Endothelial cell of umbilical vein (primary cell): ENCODE data around the gene LRRC71. TPM values are rescaled to one million over a fixed set of nuclear protein-coding genes. Genes with fewer than 3 reads are reported as not detected.

Source experiments
- BruUV-seq: library from RNA; stranded (reverse); fragments of 400-500 nt; replicated peaks from 2 replicates; lab custom pipeline; 2021; lab: Mats Ljungman, UMichigan
- CTCF ChIA-PET: fragments of 300-600, 350-600 bp; sonication (Branson Sonifier 250); formaldehyde crosslinking; loops from one replicate; lab custom pipeline; 2021; ENCODE audit warnings: antibody characterized with exemption, inconsistent platforms; lab: Charles Lee
- POLR2A ChIA-PET: fragments of 300-600, 350-600 bp; sonication (Branson Sonifier 250); formaldehyde crosslinking; loops from one replicate; lab custom pipeline; 2021; ENCODE audit warnings: antibody characterized with exemption, inconsistent platforms; lab: Charles Lee
- DNase-seq: peaks from one replicate; pipeline ENCODE4 v3.0.0-alpha.2; 2011; ENCODE audit warnings: low read depth, low spot score
- FAIRE-seq: peaks from 2 replicates; lab custom pipeline; 2011; peaks lifted over from hg19 to GRCh38; lab: Jason Lieb, UNC
- H2AFZ ChIP-seq: 2 replicates; pipeline ENCODE4 v1.6.0; 2012; ENCODE audit warnings: low read depth, low read length, control low read depth, inconsistent platforms
- H3K27ac ChIP-seq: 2 replicates; pipeline ENCODE4 v1.5.1; 2011; ENCODE audit warnings: low read depth, mild to moderate bottlenecking, control low read depth, low read length, moderate library complexity; ENCODE audit not compliant: insufficient read depth
- H3K27me3 ChIP-seq, 2 experiments: 2 replicates each; pipeline versions ENCODE4 v1.6.0 to v1.6.1; 2011; ENCODE audit warnings: low read length in 2 of 2, mixed read lengths in 1 of 2; ENCODE audit not compliant: control insufficient read depth in 2 of 2, insufficient read depth in 2 of 2
- H3K36me3 ChIP-seq, 2 experiments: 2 replicates in 1 of 2; 3 replicates in 1 of 2; pipeline ENCODE4 v1.5.1; 2011; ENCODE audit warnings: low read length in 2 of 2, mild to moderate bottlenecking in 1 of 2, moderate library complexity in 1 of 2; ENCODE audit not compliant: control insufficient read depth in 2 of 2, insufficient read depth in 2 of 2; ENCODE audit errors: extremely low read depth in 1 of 2
- H3K4me1 ChIP-seq: 3 replicates; pipeline ENCODE4 v1.5.1; 2011; ENCODE audit warnings: mild to moderate bottlenecking, low read length; ENCODE audit not compliant: control insufficient read depth, insufficient read depth; ENCODE audit errors: extremely low read depth
- H3K4me2 ChIP-seq: 2 replicates; pipeline ENCODE4 v1.6.1; 2011; ENCODE audit warnings: low read length, control low read depth, mixed read lengths; ENCODE audit not compliant: insufficient read depth
- H3K4me3 ChIP-seq, 3 experiments: fragments of 200-600 bp in 1 of 3; sonication (generic), shearing (Covaris generic) in 1 of 3; replicated peaks in 1 of 3; 2 replicates each; pipeline ENCODE4 v1.5.1; 2011 to 2016; ENCODE audit warnings: control low read depth in 3 of 3, low read length in 3 of 3, mild to moderate bottlenecking in 2 of 3, inconsistent platforms in 1 of 3, low read depth in 1 of 3, moderate library complexity in 1 of 3; ENCODE audit not compliant: insufficient read depth in 1 of 3
- H3K79me2 ChIP-seq: 2 replicates; pipeline ENCODE4 v1.6.0; 2012; ENCODE audit warnings: low read length, inconsistent platforms; ENCODE audit not compliant: control insufficient read depth, insufficient read depth
- H3K9ac ChIP-seq: replicated peaks from 2 replicates; pipeline ENCODE3; 2011; ENCODE audit warnings: low read length, control low read depth; ENCODE audit not compliant: insufficient read depth; ENCODE audit errors: extremely low read depth
- H3K9me1 ChIP-seq: replicated peaks from 3 replicates; pipeline ENCODE4 v1.6.0; 2011; ENCODE audit warnings: mild to moderate bottlenecking, low read length; ENCODE audit not compliant: control insufficient read depth, insufficient read depth; ENCODE audit errors: extremely low read depth
- H3K9me3 ChIP-seq: replicated peaks from 2 replicates; pipeline ENCODE4 v1.5.1; 2012; ENCODE audit warnings: low read length, inconsistent platforms; ENCODE audit not compliant: control insufficient read depth, insufficient read depth
- H4K20me1 ChIP-seq: replicated peaks from 2 replicates; pipeline ENCODE3; 2011; ENCODE audit warnings: mild to moderate bottlenecking, low read length; ENCODE audit not compliant: control insufficient read depth, insufficient read depth; ENCODE audit errors: extremely low read depth
- EZH2 ChIP-seq: IDR thresholded peaks from 2 replicates; pipeline ENCODE4 v1.6.1; 2012; ENCODE audit warnings: borderline replicate concordance, low read depth, mild to moderate bottlenecking, moderate library complexity, low read length, inconsistent platforms; ENCODE audit not compliant: severe bottlenecking
- FOS ChIP-seq: IDR thresholded peaks from 2 replicates; pipeline ENCODE4 v1.6.1; 2011; ENCODE audit warnings: mild to moderate bottlenecking, low read length, moderate library complexity, borderline replicate concordance; ENCODE audit not compliant: insufficient read depth
- GATA2 ChIP-seq: IDR thresholded peaks from 2 replicates; pipeline ENCODE4 v1.7.0; 2011; ENCODE audit warnings: low read depth, mild to moderate bottlenecking, moderate library complexity, mixed read lengths, low read length; ENCODE audit not compliant: insufficient read length, insufficient read depth
- JUN ChIP-seq: IDR thresholded peaks from 2 replicates; pipeline ENCODE4 v1.6.1; 2011; ENCODE audit warnings: borderline replicate concordance, low read depth; ENCODE audit not compliant: insufficient read length, insufficient read depth
- MYC ChIP-seq: IDR thresholded peaks from one replicate; pipeline ENCODE4 v1.6.1; 2011; ENCODE audit warnings: mild to moderate bottlenecking, low read depth, low read length
- POLR2A ChIP-seq: IDR thresholded peaks from 2 replicates; pipeline ENCODE4 v1.6.1; 2012; ENCODE audit warnings: low read depth, mild to moderate bottlenecking, control low read depth, low read length
- POLR2AphosphoS5 ChIP-seq: IDR thresholded peaks from 2 replicates; pipeline ENCODE4 v1.6.1; 2012; ENCODE audit warnings: low read depth, mild to moderate bottlenecking, control low read depth, low read length, moderate library complexity; ENCODE audit not compliant: insufficient read depth
- dilution Hi-C: fragments of 300-500 bp; cut with MboI; formaldehyde crosslinking; loops from one replicate; pipeline ENCODE4 v1.15.0; 2019; ENCODE audit warnings: low sequenced_read_pairs; ENCODE audit not compliant: extremely low pct_ligation_motif_present
- intact Hi-C: fragments of 100-400 bp; cut with micrococcal nuclease; formaldehyde crosslinking; loops from one replicate; pipeline ENCODE4 v1.10.0; 2022
- polyA plus RNA-seq, 4 experiments: library from polyadenylated mRNA; depleted of rRNA in 3 of 4; stranded (reverse) in 3 of 4; unstranded in 1 of 4; fragments of >200 nt; gene quantifications; 2 replicates each; pipeline versions ENCODE4 v1.2.1 to v1.2.3, GENCODE V29; 2011 to 2012; ENCODE audit warnings: missing spikeins in 1 of 4
- total RNA-seq: library from RNA; stranded (reverse); gene quantifications from 2 replicates; pipeline ENCODE4 v1.2.3, GENCODE V29; 2021
- TF ChIP-seq, protein P1 (sequence below): IDR thresholded peaks from 2 replicates; pipeline ENCODE4 v1.6.1; 2011; ENCODE audit not compliant: insufficient read depth, insufficient read length
- TF ChIP-seq, protein P2 (sequence below), 2 donors: IDR thresholded peaks; 1 replicate in 1 of 2; 2 replicates in 1 of 2; pipeline ENCODE4 v1.5.1; 2011; ENCODE audit warnings: low read length in 2 of 2, mild to moderate bottlenecking in 2 of 2, moderate library complexity in 2 of 2, control low read depth in 1 of 2, inconsistent platforms in 1 of 2, low read depth in 1 of 2; ENCODE audit not compliant: insufficient read depth in 1 of 2; ENCODE audit errors: extremely low read depth in 1 of 2

LRRC71 gene
- total and polyA plus RNA-seq, 2 donors (not counting 3 experiments of a cell fraction or from before 2014, with no cell fraction given): 0.35 to 0.66 TPM

DNA sequence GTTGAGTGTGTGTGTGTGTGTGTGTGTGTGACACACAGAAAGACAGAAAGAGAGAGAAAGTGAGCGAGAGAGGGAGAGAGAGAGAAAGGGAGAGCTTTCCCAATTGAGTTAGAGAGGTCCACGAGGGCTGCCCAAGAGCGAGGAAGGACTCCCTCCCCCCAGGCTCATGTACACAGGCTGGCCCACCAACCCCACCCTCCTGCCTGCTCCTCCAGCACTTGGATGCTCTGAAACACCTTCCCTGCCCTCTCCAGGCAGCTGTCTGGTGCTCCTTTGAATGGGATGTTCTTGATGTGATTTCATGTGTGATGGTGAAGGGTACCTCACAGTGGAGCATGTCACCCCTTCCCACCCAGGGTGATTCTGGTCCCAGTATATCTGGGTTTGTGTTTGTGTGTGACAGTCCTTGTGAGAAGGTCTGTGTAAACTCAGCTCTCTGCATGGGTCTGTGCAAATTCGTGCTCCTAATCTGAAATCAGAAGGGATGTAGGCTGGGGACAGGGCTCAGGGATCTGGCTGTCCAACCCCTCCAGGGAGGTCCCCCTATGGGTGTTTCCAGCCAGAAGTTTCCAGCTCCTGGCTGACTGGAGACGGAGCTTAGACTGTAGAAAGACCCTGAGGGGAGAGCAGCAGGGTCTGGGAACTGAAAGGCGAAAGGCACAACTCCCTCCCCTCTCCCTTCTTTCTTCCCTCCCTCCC is 33.7 kb upstream of the LRRC71 start:
- BruUV-seq: no TSS peak
- H3K27me3 ChIP-seq: peaks cover 2 to 20% of the 10 kb centered on the region in 2 experiments
- no peaks in the 10 kb centered on the region for H4K20me1 ChIP-seq
- intact Hi-C loops (no loop called here), dilution Hi-C loops (no loop called here)
- FAIRE-seq (no peak), DNase-seq (no peak)
- TF ChIP-seq POLR2A: no peak
- no peak for TF ChIP-seq EZH2
- no peak for TF ChIP-seq MYC
- TF ChIP-seq, protein P1, sequence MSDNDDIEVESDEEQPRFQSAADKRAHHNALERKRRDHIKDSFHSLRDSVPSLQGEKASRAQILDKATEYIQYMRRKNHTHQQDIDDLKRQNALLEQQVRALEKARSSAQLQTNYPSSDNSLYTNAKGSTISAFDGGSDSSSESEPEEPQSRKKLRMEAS: no peak
- no peak for TF ChIP-seq GATA2
- no peak for TF ChIP-seq FOS
- TF ChIP-seq POLR2AphosphoS5: no peak
- no peak for TF ChIP-seq JUN
- TF ChIP-seq, protein P2, sequence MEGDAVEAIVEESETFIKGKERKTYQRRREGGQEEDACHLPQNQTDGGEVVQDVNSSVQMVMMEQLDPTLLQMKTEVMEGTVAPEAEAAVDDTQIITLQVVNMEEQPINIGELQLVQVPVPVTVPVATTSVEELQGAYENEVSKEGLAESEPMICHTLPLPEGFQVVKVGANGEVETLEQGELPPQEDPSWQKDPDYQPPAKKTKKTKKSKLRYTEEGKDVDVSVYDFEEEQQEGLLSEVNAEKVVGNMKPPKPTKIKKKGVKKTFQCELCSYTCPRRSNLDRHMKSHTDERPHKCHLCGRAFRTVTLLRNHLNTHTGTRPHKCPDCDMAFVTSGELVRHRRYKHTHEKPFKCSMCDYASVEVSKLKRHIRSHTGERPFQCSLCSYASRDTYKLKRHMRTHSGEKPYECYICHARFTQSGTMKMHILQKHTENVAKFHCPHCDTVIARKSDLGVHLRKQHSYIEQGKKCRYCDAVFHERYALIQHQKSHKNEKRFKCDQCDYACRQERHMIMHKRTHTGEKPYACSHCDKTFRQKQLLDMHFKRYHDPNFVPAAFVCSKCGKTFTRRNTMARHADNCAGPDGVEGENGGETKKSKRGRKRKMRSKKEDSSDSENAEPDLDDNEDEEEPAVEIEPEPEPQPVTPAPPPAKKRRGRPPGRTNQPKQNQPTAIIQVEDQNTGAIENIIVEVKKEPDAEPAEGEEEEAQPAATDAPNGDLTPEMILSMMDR (IDR thresholded peaks at IDR 0.05; ENCODE audit: extremely low read depth in 1 of 2, insufficient read depth in 1 of 2, low read depth in 1 of 2, low read length in 2 of 2): no peak
- no peak overlapping the region for H3K9ac ChIP-seq
- H3K9me3 ChIP-seq: no peaks in the 10 kb centered on the region
- H3K4me1 ChIP-seq: no peaks in the 10 kb centered on the region
- CTCF ChIA-PET: interaction anchor here (1.0 to 8.4 kb wide), 10 partner anchors 10 to 198 kb away, joined by 3 to 137 read pairs (median 6); partner anchors contain the start of genes ISG20L2 and METTL25B
- H3K27ac ChIP-seq: no peak overlapping the region
- H2AFZ ChIP-seq: no peak overlapping the region
- no peak overlapping the region for H3K4me2 ChIP-seq
- POLR2A ChIA-PET: interaction anchor here (1.0 kb wide), 1 partner anchor 43 kb away, joined by 3 read pairs; no protein-coding TSS in a partner anchor
- H3K9me1 ChIP-seq: no peaks in the 10 kb centered on the region
- no peaks in the 10 kb centered on the region for H3K79me2 ChIP-seq
- no peaks in the 10 kb centered on the region for H3K36me3 ChIP-seq
- H3K4me3 ChIP-seq: no peak overlapping the region
